Endothelial cell of umbilical vein (primary cell): ENCODE data around the gene PTGDS. TPM values are rescaled to one million over a fixed set of nuclear protein-coding genes. Genes with fewer than 3 reads are reported as not detected.

Experiments
- BruUV-seq: library from RNA; stranded (reverse); fragments of 400-500 nt; replicated peaks from 2 replicates; lab custom pipeline; 2021; lab: Mats Ljungman, UMichigan
- CTCF ChIA-PET: fragments of 300-600, 350-600 bp; sonication (Branson Sonifier 250); formaldehyde crosslinking; loops from one replicate; lab custom pipeline; 2021; ENCODE audit warnings: antibody characterized with exemption, inconsistent platforms; lab: Charles Lee
- POLR2A ChIA-PET: fragments of 300-600, 350-600 bp; sonication (Branson Sonifier 250); formaldehyde crosslinking; loops from one replicate; lab custom pipeline; 2021; ENCODE audit warnings: antibody characterized with exemption, inconsistent platforms; lab: Charles Lee
- DNase-seq: peaks from one replicate; pipeline ENCODE4 v3.0.0-alpha.2; 2011; ENCODE audit warnings: low read depth, low spot score
- FAIRE-seq: peaks from 2 replicates; lab custom pipeline; 2011; peaks lifted over from hg19 to GRCh38; lab: Jason Lieb, UNC
- H2AFZ ChIP-seq: 2 replicates; pipeline ENCODE4 v1.6.0; 2012; ENCODE audit warnings: low read depth, low read length, control low read depth, inconsistent platforms
- H3K27ac ChIP-seq: 2 replicates; pipeline ENCODE4 v1.5.1; 2011; ENCODE audit warnings: low read depth, mild to moderate bottlenecking, control low read depth, low read length, moderate library complexity; ENCODE audit not compliant: insufficient read depth
- H3K27me3 ChIP-seq, 2 experiments: 2 replicates each; pipeline versions ENCODE4 v1.6.0 to v1.6.1; 2011; ENCODE audit warnings: low read length in 2 of 2, mixed read lengths in 1 of 2; ENCODE audit not compliant: control insufficient read depth in 2 of 2, insufficient read depth in 2 of 2
- H3K36me3 ChIP-seq, 2 experiments: 2 replicates in 1 of 2; 3 replicates in 1 of 2; pipeline ENCODE4 v1.5.1; 2011; ENCODE audit warnings: low read length in 2 of 2, mild to moderate bottlenecking in 1 of 2, moderate library complexity in 1 of 2; ENCODE audit not compliant: control insufficient read depth in 2 of 2, insufficient read depth in 2 of 2; ENCODE audit errors: extremely low read depth in 1 of 2
- H3K4me1 ChIP-seq: 3 replicates; pipeline ENCODE4 v1.5.1; 2011; ENCODE audit warnings: mild to moderate bottlenecking, low read length; ENCODE audit not compliant: control insufficient read depth, insufficient read depth; ENCODE audit errors: extremely low read depth
- H3K4me2 ChIP-seq: 2 replicates; pipeline ENCODE4 v1.6.1; 2011; ENCODE audit warnings: low read length, control low read depth, mixed read lengths; ENCODE audit not compliant: insufficient read depth
- H3K4me3 ChIP-seq, 3 experiments: fragments of 200-600 bp in 1 of 3; sonication (generic), shearing (Covaris generic) in 1 of 3; replicated peaks in 1 of 3; 2 replicates each; pipeline ENCODE4 v1.5.1; 2011 to 2016; ENCODE audit warnings: control low read depth in 3 of 3, low read length in 3 of 3, mild to moderate bottlenecking in 2 of 3, inconsistent platforms in 1 of 3, low read depth in 1 of 3, moderate library complexity in 1 of 3; ENCODE audit not compliant: insufficient read depth in 1 of 3
- H3K79me2 ChIP-seq: 2 replicates; pipeline ENCODE4 v1.6.0; 2012; ENCODE audit warnings: low read length, inconsistent platforms; ENCODE audit not compliant: control insufficient read depth, insufficient read depth
- H3K9ac ChIP-seq: replicated peaks from 2 replicates; pipeline ENCODE3; 2011; ENCODE audit warnings: low read length, control low read depth; ENCODE audit not compliant: insufficient read depth; ENCODE audit errors: extremely low read depth
- H3K9me1 ChIP-seq: replicated peaks from 3 replicates; pipeline ENCODE4 v1.6.0; 2011; ENCODE audit warnings: mild to moderate bottlenecking, low read length; ENCODE audit not compliant: control insufficient read depth, insufficient read depth; ENCODE audit errors: extremely low read depth
- H3K9me3 ChIP-seq: replicated peaks from 2 replicates; pipeline ENCODE4 v1.5.1; 2012; ENCODE audit warnings: low read length, inconsistent platforms; ENCODE audit not compliant: control insufficient read depth, insufficient read depth
- H4K20me1 ChIP-seq: replicated peaks from 2 replicates; pipeline ENCODE3; 2011; ENCODE audit warnings: mild to moderate bottlenecking, low read length; ENCODE audit not compliant: control insufficient read depth, insufficient read depth; ENCODE audit errors: extremely low read depth
- EZH2 ChIP-seq: IDR thresholded peaks from 2 replicates; pipeline ENCODE4 v1.6.1; 2012; ENCODE audit warnings: borderline replicate concordance, low read depth, mild to moderate bottlenecking, moderate library complexity, low read length, inconsistent platforms; ENCODE audit not compliant: severe bottlenecking
- FOS ChIP-seq: IDR thresholded peaks from 2 replicates; pipeline ENCODE4 v1.6.1; 2011; ENCODE audit warnings: mild to moderate bottlenecking, low read length, moderate library complexity, borderline replicate concordance; ENCODE audit not compliant: insufficient read depth
- GATA2 ChIP-seq: IDR thresholded peaks from 2 replicates; pipeline ENCODE4 v1.7.0; 2011; ENCODE audit warnings: low read depth, mild to moderate bottlenecking, moderate library complexity, mixed read lengths, low read length; ENCODE audit not compliant: insufficient read length, insufficient read depth
- JUN ChIP-seq: IDR thresholded peaks from 2 replicates; pipeline ENCODE4 v1.6.1; 2011; ENCODE audit warnings: borderline replicate concordance, low read depth; ENCODE audit not compliant: insufficient read length, insufficient read depth
- MYC ChIP-seq: IDR thresholded peaks from one replicate; pipeline ENCODE4 v1.6.1; 2011; ENCODE audit warnings: mild to moderate bottlenecking, low read depth, low read length
- POLR2A ChIP-seq: IDR thresholded peaks from 2 replicates; pipeline ENCODE4 v1.6.1; 2012; ENCODE audit warnings: low read depth, mild to moderate bottlenecking, control low read depth, low read length
- POLR2AphosphoS5 ChIP-seq: IDR thresholded peaks from 2 replicates; pipeline ENCODE4 v1.6.1; 2012; ENCODE audit warnings: low read depth, mild to moderate bottlenecking, control low read depth, low read length, moderate library complexity; ENCODE audit not compliant: insufficient read depth
- dilution Hi-C: fragments of 300-500 bp; cut with MboI; formaldehyde crosslinking; loops from one replicate; pipeline ENCODE4 v1.15.0; 2019; ENCODE audit warnings: low sequenced_read_pairs; ENCODE audit not compliant: extremely low pct_ligation_motif_present
- intact Hi-C: fragments of 100-400 bp; cut with micrococcal nuclease; formaldehyde crosslinking; loops from one replicate; pipeline ENCODE4 v1.10.0; 2022
- polyA plus RNA-seq, 4 experiments: library from polyadenylated mRNA; depleted of rRNA in 3 of 4; stranded (reverse) in 3 of 4; unstranded in 1 of 4; fragments of >200 nt; gene quantifications; 2 replicates each; pipeline versions ENCODE4 v1.2.1 to v1.2.3, GENCODE V29; 2011 to 2012; ENCODE audit warnings: missing spikeins in 1 of 4
- total RNA-seq: library from RNA; stranded (reverse); gene quantifications from 2 replicates; pipeline ENCODE4 v1.2.3, GENCODE V29; 2021
- TF ChIP-seq, protein P1 (sequence below), 2 donors: IDR thresholded peaks; 1 replicate in 1 of 2; 2 replicates in 1 of 2; pipeline ENCODE4 v1.5.1; 2011; ENCODE audit warnings: low read length in 2 of 2, mild to moderate bottlenecking in 2 of 2, moderate library complexity in 2 of 2, control low read depth in 1 of 2, inconsistent platforms in 1 of 2, low read depth in 1 of 2; ENCODE audit not compliant: insufficient read depth in 1 of 2; ENCODE audit errors: extremely low read depth in 1 of 2
- TF ChIP-seq, protein P2 (sequence below): IDR thresholded peaks from 2 replicates; pipeline ENCODE4 v1.6.1; 2011; ENCODE audit not compliant: insufficient read depth, insufficient read length

PTGDS gene
- total and polyA plus RNA-seq, 2 donors (not counting 3 experiments of a cell fraction or from before 2014, with no cell fraction given) = not detected

DNA sequence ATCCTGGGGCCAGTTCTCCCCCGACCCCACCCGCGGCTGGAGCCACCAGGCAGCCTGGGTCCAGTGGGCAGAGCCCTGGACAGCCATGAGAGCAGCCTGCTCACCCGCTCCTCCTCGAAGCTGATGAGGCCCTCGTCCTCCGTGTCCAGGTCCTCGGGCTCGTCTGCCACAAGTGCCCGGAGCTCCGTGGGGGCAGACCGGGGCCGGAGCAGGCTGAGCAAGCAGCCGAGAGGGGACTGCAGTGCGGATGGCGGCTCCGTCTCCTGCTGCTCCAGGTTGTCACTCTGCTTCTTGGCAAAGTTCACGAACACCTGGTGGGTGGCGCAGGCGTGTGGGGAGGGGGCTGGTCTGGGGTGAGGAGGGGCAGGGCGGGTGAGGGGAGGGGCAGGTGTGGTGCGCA lies 31.0 kb downstream of the PTGDS start:
- DNase-seq (no peak), FAIRE-seq (no peak)
- Histone ChIP-seq H3K27ac (no peak overlapping the region), H3K27me3 (no peaks in the 10 kb centered on the region), H4K20me1 (no peaks in the 10 kb centered on the region), H3K4me1 (no peaks in the 10 kb centered on the region), H3K9me1 (no peaks in the 10 kb centered on the region), H3K9ac (no peak overlapping the region), H3K9me3 (no peaks in the 10 kb centered on the region), H2AFZ (no peak overlapping the region), H3K36me3 (no peaks in the 10 kb centered on the region), H3K79me2 (no peaks in the 10 kb centered on the region), H3K4me3 (no peak overlapping the region), H3K4me2 (no peak overlapping the region)
- intact Hi-C loops = no loop called here
- ChIA-PET CTCF (interaction anchor here (2.0 kb wide), 1 partner anchor 21 kb away, joined by 5 read pairs; no protein-coding TSS in a partner anchor), POLR2A (no interaction called here)
- dilution Hi-C loops = no loop called here
- TF ChIP-seq, protein P1, sequence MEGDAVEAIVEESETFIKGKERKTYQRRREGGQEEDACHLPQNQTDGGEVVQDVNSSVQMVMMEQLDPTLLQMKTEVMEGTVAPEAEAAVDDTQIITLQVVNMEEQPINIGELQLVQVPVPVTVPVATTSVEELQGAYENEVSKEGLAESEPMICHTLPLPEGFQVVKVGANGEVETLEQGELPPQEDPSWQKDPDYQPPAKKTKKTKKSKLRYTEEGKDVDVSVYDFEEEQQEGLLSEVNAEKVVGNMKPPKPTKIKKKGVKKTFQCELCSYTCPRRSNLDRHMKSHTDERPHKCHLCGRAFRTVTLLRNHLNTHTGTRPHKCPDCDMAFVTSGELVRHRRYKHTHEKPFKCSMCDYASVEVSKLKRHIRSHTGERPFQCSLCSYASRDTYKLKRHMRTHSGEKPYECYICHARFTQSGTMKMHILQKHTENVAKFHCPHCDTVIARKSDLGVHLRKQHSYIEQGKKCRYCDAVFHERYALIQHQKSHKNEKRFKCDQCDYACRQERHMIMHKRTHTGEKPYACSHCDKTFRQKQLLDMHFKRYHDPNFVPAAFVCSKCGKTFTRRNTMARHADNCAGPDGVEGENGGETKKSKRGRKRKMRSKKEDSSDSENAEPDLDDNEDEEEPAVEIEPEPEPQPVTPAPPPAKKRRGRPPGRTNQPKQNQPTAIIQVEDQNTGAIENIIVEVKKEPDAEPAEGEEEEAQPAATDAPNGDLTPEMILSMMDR (IDR thresholded peaks at IDR 0.05; ENCODE audit: extremely low read depth in 1 of 2, insufficient read depth in 1 of 2, low read depth in 1 of 2, low read length in 2 of 2) = no peak
- TF ChIP-seq FOS (no peak), POLR2AphosphoS5 (no peak), GATA2 (no peak), EZH2 (no peak), JUN (no peak), MYC (no peak), POLR2A (no peak)
- TF ChIP-seq, protein P2, sequence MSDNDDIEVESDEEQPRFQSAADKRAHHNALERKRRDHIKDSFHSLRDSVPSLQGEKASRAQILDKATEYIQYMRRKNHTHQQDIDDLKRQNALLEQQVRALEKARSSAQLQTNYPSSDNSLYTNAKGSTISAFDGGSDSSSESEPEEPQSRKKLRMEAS = no peak
- no TSS peak for BruUV-seq
